IMR-90 (cell line): ENCODE data around the gene DUSP7. TPM values are rescaled to one million over a fixed set of nuclear protein-coding genes. Genes with fewer than 3 reads are reported as not detected.

Source experiments
- ATAC-seq: fragments of 200-7000 bp; cut with Tn5 transposase; 2 replicates; pipeline ENCODE4 v1.9.1; 2020; ENCODE audit warnings: low read depth, mild to moderate bottlenecking, moderate library complexity
- BruUV-seq: library from RNA; stranded (reverse); fragments of 400-500 nt; replicated peaks from 2 replicates; lab custom pipeline; 2021; lab: Mats Ljungman, UMichigan
- CTCF ChIA-PET: fragments of 300-600 bp; formaldehyde crosslinking; extraction: SDS; loops from one replicate; lab custom pipeline; 2021; ENCODE audit warnings: antibody characterized with exemption; lab: Yijun Ruan, JAX
- POLR2A ChIA-PET: fragments of 300-600 bp; sonication (Branson Sonifier 250); formaldehyde crosslinking; loops from one replicate; lab custom pipeline; 2022; ENCODE audit warnings: antibody characterized with exemption; ENCODE audit not compliant: unreplicated experiment; lab: Charles Lee
- DNase-seq: peaks from one replicate; pipeline ENCODE4 v3.0.0; 2013
- H2AFZ ChIP-seq: replicated peaks from 2 replicates; pipeline ENCODE3; 2013; ENCODE audit warnings: low read length, mild to moderate bottlenecking; ENCODE audit not compliant: poor library complexity
- H2AK5ac ChIP-seq: 2 replicates; pipeline ENCODE4 v1.6.1; 2013; ENCODE audit warnings: low read depth, low read length, inconsistent platforms
- H2AK9ac ChIP-seq: replicated peaks from 2 replicates; pipeline ENCODE3; 2013; ENCODE audit warnings: mild to moderate bottlenecking, low read depth, low read length, moderate library complexity; ENCODE audit not compliant: poor library complexity
- H2BK120ac ChIP-seq: 2 replicates; pipeline ENCODE4 v1.6.1; 2013; ENCODE audit warnings: low read depth, low read length, inconsistent platforms
- H2BK15ac ChIP-seq: 3 replicates; pipeline ENCODE4 v1.6.1; 2013; ENCODE audit warnings: low read depth, low read length, inconsistent platforms
- H2BK20ac ChIP-seq: 2 replicates; pipeline ENCODE4 v1.6.1; 2013; ENCODE audit warnings: low read depth, mild to moderate bottlenecking, inconsistent platforms, low read length, moderate library complexity
- H2BK5ac ChIP-seq: 2 replicates; pipeline ENCODE4 v1.6.1; 2013; ENCODE audit warnings: mild to moderate bottlenecking, low read depth, low read length, inconsistent platforms; ENCODE audit not compliant: poor library complexity, severe bottlenecking
- H3K14ac ChIP-seq: replicated peaks from 2 replicates; pipeline ENCODE4 v1.6.1; 2013; ENCODE audit warnings: low read depth, low read length, inconsistent platforms
- H3K18ac ChIP-seq: 2 replicates; pipeline ENCODE4 v1.6.1; 2013; ENCODE audit warnings: low read depth, low read length, control low read depth
- H3K23ac ChIP-seq: 2 replicates; pipeline ENCODE4 v1.6.1; 2013; ENCODE audit warnings: low read depth, low read length, inconsistent platforms
- H3K27ac ChIP-seq: 2 replicates; pipeline ENCODE4 v1.5.1; 2013; ENCODE audit warnings: mild to moderate bottlenecking, control low read depth, low read length; ENCODE audit not compliant: insufficient read depth
- H3K27me3 ChIP-seq: 2 replicates; pipeline ENCODE4 v1.6.1; 2013; ENCODE audit warnings: low read length; ENCODE audit not compliant: control insufficient read depth, insufficient read depth
- H3K36me3 ChIP-seq: 2 replicates; pipeline ENCODE4 v1.6.1; 2013; ENCODE audit warnings: low read length, mixed read lengths; ENCODE audit not compliant: control insufficient read depth, insufficient read depth
- H3K4ac ChIP-seq: 2 replicates; pipeline ENCODE4 v1.6.1; 2013; ENCODE audit warnings: low read depth, low read length, inconsistent platforms
- H3K4me1 ChIP-seq: 2 replicates; pipeline ENCODE4 v1.6.1; 2013; ENCODE audit warnings: low read length, mixed read lengths; ENCODE audit not compliant: control insufficient read depth, insufficient read depth
- H3K4me2 ChIP-seq: 2 replicates; pipeline ENCODE4 v1.6.1; 2013; ENCODE audit warnings: low read depth, mild to moderate bottlenecking, control low read depth, low read length, moderate library complexity
- H3K4me3 ChIP-seq: 2 replicates; pipeline ENCODE4 v1.5.1; 2013; ENCODE audit warnings: low read depth, mild to moderate bottlenecking, control low read depth, low read length, moderate library complexity; ENCODE audit not compliant: insufficient read depth
- H3K56ac ChIP-seq: 2 replicates; pipeline ENCODE4 v1.6.1; 2013; ENCODE audit warnings: low read length, inconsistent platforms; ENCODE audit not compliant: insufficient read depth; ENCODE audit errors: extremely low read depth
- H3K79me1 ChIP-seq, 2 experiments: 2 replicates each; pipeline ENCODE4 v1.6.1; 2013; ENCODE audit warnings: low read length in 2 of 2, inconsistent platforms in 1 of 2, low read depth in 1 of 2
- H3K9ac ChIP-seq: 2 replicates; pipeline ENCODE4 v1.6.1; 2013; ENCODE audit warnings: low read depth, low read length, control low read depth
- H3K9me1 ChIP-seq: 2 replicates; pipeline ENCODE4 v1.6.1; 2013; ENCODE audit warnings: low read length, inconsistent platforms; ENCODE audit not compliant: insufficient read depth
- H3K9me3 ChIP-seq: 2 replicates; pipeline ENCODE4 v1.6.1; 2013; ENCODE audit warnings: low read length; ENCODE audit not compliant: control insufficient read depth, insufficient read depth
- H4K20me1 ChIP-seq: 2 replicates; pipeline ENCODE4 v1.6.1; 2013; ENCODE audit warnings: low read length, inconsistent platforms; ENCODE audit not compliant: insufficient read depth
- H4K5ac ChIP-seq: 2 replicates; pipeline ENCODE4 v1.6.1; 2013; ENCODE audit warnings: mild to moderate bottlenecking, low read depth, low read length, control low read depth
- H4K8ac ChIP-seq, 2 experiments: 2 replicates each; pipeline ENCODE4 v1.6.1; 2013; ENCODE audit warnings: low read depth in 2 of 2, low read length in 2 of 2, control low read depth in 1 of 2, inconsistent platforms in 1 of 2
- H4K91ac ChIP-seq: 2 replicates; pipeline ENCODE4 v1.6.1; 2013; ENCODE audit warnings: low read depth, low read length, inconsistent platforms; ENCODE audit not compliant: insufficient read depth
- BHLHE40 ChIP-seq: fragments of 150-350 bp; IDR thresholded peaks from 2 replicates; pipeline ENCODE4 v1.6.1; 2016; ENCODE audit warnings: mild to moderate bottlenecking, low read depth, low read length
- CEBPB ChIP-seq: IDR thresholded peaks from 2 replicates; pipeline ENCODE4 v1.6.1; 2012; ENCODE audit warnings: low read depth, low read length, improper control_type of control experiment
- CHD1 ChIP-seq: IDR thresholded peaks from 2 replicates; pipeline ENCODE4 v1.6.1; 2012; ENCODE audit warnings: low read depth, low read length, improper control_type of control experiment
- FOS ChIP-seq: fragments of 150-350 bp; IDR thresholded peaks from 2 replicates; pipeline ENCODE4 v1.6.1; 2016; ENCODE audit warnings: low read depth, low read length
- MAFK ChIP-seq: IDR thresholded peaks from 2 replicates; pipeline ENCODE4 v1.6.1; 2012; ENCODE audit warnings: low read depth, low read length, improper control_type of control experiment
- MAZ ChIP-seq: IDR thresholded peaks from 2 replicates; pipeline ENCODE4 v1.6.1; 2012; ENCODE audit warnings: low read depth, mild to moderate bottlenecking, low read length, improper control_type of control experiment, moderate library complexity, borderline replicate concordance
- MXI1 ChIP-seq: IDR thresholded peaks from 2 replicates; pipeline ENCODE4 v1.6.1; 2012; ENCODE audit warnings: low read depth, mild to moderate bottlenecking, low read length, moderate library complexity, borderline replicate concordance
- NFE2L2 ChIP-seq: fragments of 150-350 bp; IDR thresholded peaks from 2 replicates; pipeline ENCODE4 v1.6.1; 2016; ENCODE audit warnings: low read depth, mild to moderate bottlenecking, low read length
- POLR2A ChIP-seq: IDR thresholded peaks from 2 replicates; pipeline ENCODE4 v1.6.1; 2012; ENCODE audit warnings: mild to moderate bottlenecking, low read depth, low read length
- RAD21 ChIP-seq: IDR thresholded peaks from 2 replicates; pipeline ENCODE4 v1.6.1; 2012; ENCODE audit warnings: low read length, improper control_type of control experiment
- RCOR1 ChIP-seq: IDR thresholded peaks from 2 replicates; pipeline ENCODE4 v1.6.1; 2012; ENCODE audit warnings: mild to moderate bottlenecking, low read length, improper control_type of control experiment; ENCODE audit not compliant: insufficient replicate concordance
- RFX5 ChIP-seq: IDR thresholded peaks from 2 replicates; pipeline ENCODE4 v1.8.0; 2012; ENCODE audit warnings: low read depth, mild to moderate bottlenecking, low read length, moderate library complexity
- SMC3 ChIP-seq: fragments of 150-350 bp; IDR thresholded peaks from 2 replicates; pipeline ENCODE4 v1.6.1; 2016; ENCODE audit warnings: low read depth, mild to moderate bottlenecking, antibody characterized with exemption, low read length, moderate library complexity
- WGBS, 2 experiments: methylation state at CpG; one replicate each; pipeline versions ENCODE4 v1.1.5 to v1.1.7; 2013; ENCODE audit warnings: missing lambda C conversion rate in 2 of 2; ENCODE audit not compliant: insufficient read length in 1 of 2; ENCODE audit errors: extremely low coverage in 2 of 2; 5-methylcytosine and 5-hydroxymethylcytosine counted together
- dilution Hi-C: fragments of 300-500 bp; cut with HindIII; formaldehyde crosslinking; loops from one replicate; pipeline ENCODE4 v1.14.3; 2018; ENCODE audit warnings: low sequenced_read_pairs; ENCODE audit not compliant: unreplicated experiment
- in situ Hi-C: fragments of 300-500 bp; cut with MboI; formaldehyde crosslinking; loops from 3 replicates; pipeline ENCODE4 v1.14.3; 2019; ENCODE audit warnings: low sequenced_read_pairs, inconsistent platforms, mixed read lengths
- intact Hi-C: fragments of 100-400 bp; cut with micrococcal nuclease; formaldehyde crosslinking; loops from 2 replicates; pipeline ENCODE4 v1.10.0; 2022
- polyA plus RNA-seq, 3 experiments: library from polyadenylated mRNA; depleted of rRNA; stranded (reverse); fragments of >200 nt; gene quantifications; 2 replicates each; pipeline ENCODE4 v1.2.3, GENCODE V29; 2012; ENCODE audit warnings: low replicate concordance in 1 of 3
- total RNA-seq: library from RNA; depleted of rRNA; stranded (reverse); fragments of >200 nt; gene quantifications from 2 replicates; pipeline ENCODE4 v1.2.3, GENCODE V29; 2012
- TF ChIP-seq, protein P1 (sequence below): conservative IDR thresholded peaks from 2 replicates; pipeline ENCODE4 v1.5.1; 2012; ENCODE audit warnings: mild to moderate bottlenecking, low read depth, low read length, improper control_type of control experiment
- TF ChIP-seq, protein P2 (sequence below): fragments of 150-350 bp; IDR thresholded peaks from 2 replicates; pipeline ENCODE4 v1.6.1; 2016; ENCODE audit warnings: low read depth, mild to moderate bottlenecking, low read length, moderate library complexity, borderline replicate concordance
- TF ChIP-seq, protein P3 (sequence below): fragments of 150-350 bp; IDR thresholded peaks from 2 replicates; pipeline ENCODE4 v1.6.1; 2017; ENCODE audit warnings: mild to moderate bottlenecking, antibody characterized with exemption, low read length, low read depth

The DUSP7 gene
- total and polyA plus RNA-seq, 2 of the 4 experiments (the other 2 are of a cell fraction): 9.3 to 24.0 TPM

DNA sequence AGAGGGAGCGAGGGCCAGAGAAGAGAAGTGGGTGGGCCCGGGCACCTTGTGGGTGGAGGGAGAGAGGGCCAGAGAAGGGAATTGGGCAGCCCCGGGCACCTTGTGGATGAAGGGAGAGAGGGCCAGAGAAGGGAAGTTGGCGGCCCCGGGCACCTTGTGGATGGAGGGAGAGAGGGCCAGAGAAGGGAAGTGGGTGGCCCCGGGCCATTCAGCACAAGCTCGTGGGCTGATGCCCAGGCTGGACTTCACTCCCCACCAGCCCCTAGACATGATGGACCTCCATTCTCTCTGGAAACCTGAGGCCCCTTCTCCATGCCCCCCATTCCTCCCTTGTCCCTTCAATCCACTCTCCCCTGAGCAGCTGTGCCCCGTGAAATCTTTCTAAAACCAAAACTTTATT, 15.8 kb downstream of the DUSP7 start:
- Histone ChIP-seq H3K23ac (no peak overlapping the region), H3K4me1 (peaks cover 4% of the 10 kb centered on the region; the same call in 1 of the 2 replicates), H2AFZ (no peak overlapping the region), H3K4me3 (no peak overlapping the region), H3K4ac (no peak overlapping the region), H2BK20ac (no peak overlapping the region), H4K5ac (no peak overlapping the region), H3K36me3 (no peaks in the 10 kb centered on the region), H4K8ac (no peak overlapping the region), H3K56ac (no peak overlapping the region), H3K9me3 (no peaks in the 10 kb centered on the region), H2AK5ac (no peak overlapping the region), H2BK120ac (no peak overlapping the region), H3K18ac (no peak overlapping the region), H2BK15ac (no peak overlapping the region), H3K14ac (no peak overlapping the region), H2BK5ac (no peak overlapping the region), H3K9ac (no peak overlapping the region), H3K27me3 (no peaks in the 10 kb centered on the region; the same call in 1 of the 2 replicates), H3K9me1 (peaks cover 7% of the 10 kb centered on the region), H3K4me2 (no peak overlapping the region), H3K79me1 (no peaks in the 10 kb centered on the region), H2AK9ac (no peak overlapping the region), H3K27ac (no peak overlapping the region), H4K20me1 (no peaks in the 10 kb centered on the region), H4K91ac (no peak overlapping the region)
- ChIA-PET CTCF (interaction anchor here (1.0 kb wide), 1 partner anchor 14 kb away, joined by 4 read pairs; no protein-coding TSS in a partner anchor), POLR2A (no interaction called here)
- ATAC-seq (no peak), DNase-seq (no peak)
- BruUV-seq: no TSS peak
- 87% methylated on average over 3 of the region's 8 CpGs; no CpG with 5 or more reads in 1 of the 2 experiments for WGBS, 2 experiments
- dilution Hi-C loops (no loop called here), in situ Hi-C loops (no loop called here), intact Hi-C loops (no loop called here)
- TF ChIP-seq POLR2A (no peak), RAD21 (no peak), RCOR1 (no peak), BHLHE40 (no peak), FOS (no peak), RFX5 (no peak), MXI1 (no peak), CHD1 (no peak), CEBPB (no peak), SMC3 (no peak), NFE2L2 (no peak), MAFK (no peak), MAZ (no peak)
- TF ChIP-seq, protein P1, sequence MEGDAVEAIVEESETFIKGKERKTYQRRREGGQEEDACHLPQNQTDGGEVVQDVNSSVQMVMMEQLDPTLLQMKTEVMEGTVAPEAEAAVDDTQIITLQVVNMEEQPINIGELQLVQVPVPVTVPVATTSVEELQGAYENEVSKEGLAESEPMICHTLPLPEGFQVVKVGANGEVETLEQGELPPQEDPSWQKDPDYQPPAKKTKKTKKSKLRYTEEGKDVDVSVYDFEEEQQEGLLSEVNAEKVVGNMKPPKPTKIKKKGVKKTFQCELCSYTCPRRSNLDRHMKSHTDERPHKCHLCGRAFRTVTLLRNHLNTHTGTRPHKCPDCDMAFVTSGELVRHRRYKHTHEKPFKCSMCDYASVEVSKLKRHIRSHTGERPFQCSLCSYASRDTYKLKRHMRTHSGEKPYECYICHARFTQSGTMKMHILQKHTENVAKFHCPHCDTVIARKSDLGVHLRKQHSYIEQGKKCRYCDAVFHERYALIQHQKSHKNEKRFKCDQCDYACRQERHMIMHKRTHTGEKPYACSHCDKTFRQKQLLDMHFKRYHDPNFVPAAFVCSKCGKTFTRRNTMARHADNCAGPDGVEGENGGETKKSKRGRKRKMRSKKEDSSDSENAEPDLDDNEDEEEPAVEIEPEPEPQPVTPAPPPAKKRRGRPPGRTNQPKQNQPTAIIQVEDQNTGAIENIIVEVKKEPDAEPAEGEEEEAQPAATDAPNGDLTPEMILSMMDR: no peak
- TF ChIP-seq, protein P2, sequence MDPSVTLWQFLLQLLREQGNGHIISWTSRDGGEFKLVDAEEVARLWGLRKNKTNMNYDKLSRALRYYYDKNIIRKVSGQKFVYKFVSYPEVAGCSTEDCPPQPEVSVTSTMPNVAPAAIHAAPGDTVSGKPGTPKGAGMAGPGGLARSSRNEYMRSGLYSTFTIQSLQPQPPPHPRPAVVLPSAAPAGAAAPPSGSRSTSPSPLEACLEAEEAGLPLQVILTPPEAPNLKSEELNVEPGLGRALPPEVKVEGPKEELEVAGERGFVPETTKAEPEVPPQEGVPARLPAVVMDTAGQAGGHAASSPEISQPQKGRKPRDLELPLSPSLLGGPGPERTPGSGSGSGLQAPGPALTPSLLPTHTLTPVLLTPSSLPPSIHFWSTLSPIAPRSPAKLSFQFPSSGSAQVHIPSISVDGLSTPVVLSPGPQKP: no peak
- TF ChIP-seq, protein P3, sequence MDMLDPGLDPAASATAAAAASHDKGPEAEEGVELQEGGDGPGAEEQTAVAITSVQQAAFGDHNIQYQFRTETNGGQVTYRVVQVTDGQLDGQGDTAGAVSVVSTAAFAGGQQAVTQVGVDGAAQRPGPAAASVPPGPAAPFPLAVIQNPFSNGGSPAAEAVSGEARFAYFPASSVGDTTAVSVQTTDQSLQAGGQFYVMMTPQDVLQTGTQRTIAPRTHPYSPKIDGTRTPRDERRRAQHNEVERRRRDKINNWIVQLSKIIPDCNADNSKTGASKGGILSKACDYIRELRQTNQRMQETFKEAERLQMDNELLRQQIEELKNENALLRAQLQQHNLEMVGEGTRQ: no peak
